Common myeloid progenitor, CD34-positive (primary cell): ENCODE measurements around the gene MAP4.
A peak's percentile ranks its signal among the peaks of the same experiment; 100 is the strongest.

Source experiments
- CTCF ChIA-PET: fragments of 350-600 bp; sonication (Branson Sonifier 250); formaldehyde crosslinking; loops from one replicate; lab custom pipeline; 2021; ENCODE audit warnings: antibody characterized with exemption; lab: Charles Lee
- POLR2A ChIA-PET: fragments of 350-600 bp; sonication (Branson Sonifier 250); formaldehyde crosslinking; loops from one replicate; lab custom pipeline; 2021; ENCODE audit warnings: antibody characterized with exemption; lab: Charles Lee
- DNase-seq, 3 donors: peaks; one replicate each; pipeline versions ENCODE4 v3.0.0 to v3.0.0-alpha.2; 2013
- H3K27ac ChIP-seq, 2 experiments: 1 replicate in 1 of 2; 2 replicates in 1 of 2; pipeline ENCODE4 v1.7.0; 2013; ENCODE audit warnings: inconsistent platforms in 2 of 2, low read length in 2 of 2, mild to moderate bottlenecking in 2 of 2, low read depth in 1 of 2, moderate library complexity in 1 of 2; ENCODE audit not compliant: severe bottlenecking in 2 of 2, insufficient read depth in 1 of 2, poor library complexity in 1 of 2
- H3K27me3 ChIP-seq, 5 experiments: replicated peaks in 2 of 5; 1 replicate in 3 of 5; 2 replicates in 2 of 5; pipeline versions ENCODE4 v1.6.1 to v1.7.0; 2013; ENCODE audit warnings: low read length in 4 of 5, mild to moderate bottlenecking in 2 of 5, moderate library complexity in 2 of 5, inconsistent platforms in 1 of 5; ENCODE audit not compliant: insufficient read depth in 5 of 5, control insufficient read depth in 4 of 5
- H3K36me3 ChIP-seq, 4 experiments: 1 replicate in 2 of 4; 2 replicates in 2 of 4; pipeline versions ENCODE4 v1.6.1 to v1.7.0; 2013; ENCODE audit warnings: low read length in 3 of 4, control low read depth in 1 of 4, mild to moderate bottlenecking in 1 of 4; ENCODE audit not compliant: control insufficient read depth in 4 of 4, insufficient read depth in 4 of 4
- H3K4me1 ChIP-seq, 4 experiments: 1 replicate in 3 of 4; 2 replicates in 1 of 4; pipeline versions ENCODE4 v1.6.1 to v1.7.1; 2013; ENCODE audit warnings: low read length in 3 of 4, mild to moderate bottlenecking in 3 of 4, control low read depth in 1 of 4, inconsistent platforms in 1 of 4, moderate library complexity in 1 of 4; ENCODE audit not compliant: control insufficient read depth in 4 of 4, insufficient read depth in 4 of 4; ENCODE audit errors: control extremely low read depth in 1 of 4
- H3K4me3 ChIP-seq, 7 experiments: 1 replicate in 4 of 7; 2 replicates in 3 of 7; pipeline versions ENCODE4 v1.5.1 to v1.7.0; 2013; ENCODE audit warnings: mild to moderate bottlenecking in 7 of 7, low read length in 6 of 7, moderate library complexity in 6 of 7, inconsistent platforms in 2 of 7, low read depth in 2 of 7, control low read depth in 1 of 7; ENCODE audit not compliant: insufficient read depth in 4 of 7, control insufficient read depth in 1 of 7; ENCODE audit errors: extremely low read depth in 1 of 7
- H3K9me3 ChIP-seq, 5 experiments: 1 replicate in 4 of 5; 2 replicates in 1 of 5; pipeline versions ENCODE4 v1.6.1 to v1.7.1; 2013; ENCODE audit warnings: low read length in 4 of 5, mild to moderate bottlenecking in 2 of 5, inconsistent platforms in 1 of 5, low read depth in 1 of 5, moderate library complexity in 1 of 5; ENCODE audit not compliant: control insufficient read depth in 4 of 5, insufficient read depth in 2 of 5; ENCODE audit errors: control extremely low read depth in 1 of 5
- WGBS: methylation state at CpG from one replicate; pipeline ENCODE4 v1.1.5; 2013; ENCODE audit not compliant: insufficient coverage; 5-methylcytosine and 5-hydroxymethylcytosine counted together

MAP4 gene

DNA sequence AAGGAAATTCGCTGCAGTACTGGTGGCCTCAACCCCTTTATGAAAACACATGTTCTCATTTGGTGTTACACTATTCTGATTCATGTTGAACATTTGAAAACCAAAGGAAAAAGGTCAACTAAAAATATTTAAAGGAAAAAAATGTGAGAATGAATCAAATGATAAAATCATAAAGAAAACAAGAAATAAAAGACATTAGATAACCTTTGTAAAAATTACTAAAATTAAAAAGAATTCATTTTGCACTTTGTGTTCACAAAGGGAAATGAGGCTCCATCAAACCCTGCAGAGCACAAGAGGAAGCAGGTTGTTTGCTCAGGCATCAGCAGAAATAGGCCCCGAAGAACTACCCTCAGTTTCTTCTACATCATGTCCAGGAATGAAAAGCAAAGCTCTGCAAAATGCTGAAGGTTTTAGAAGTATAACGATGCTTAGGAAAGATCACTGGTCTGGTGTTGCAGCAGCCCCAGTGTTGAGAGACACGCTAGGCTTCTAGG is 41.2 kb downstream of the MAP4 start:
- Histone ChIP-seq H3K36me3 (peaks cover 0 to 5% (median 0%) of the 10 kb centered on the region in 4 experiments), H3K27ac (no peak overlapping the region), H3K4me1 (peaks cover 0 to 8% (median 0%) of the 10 kb centered on the region in 4 experiments), H3K4me3 (no peak overlapping the region), H3K9me3 (no peaks in the 10 kb centered on the region), H3K27me3 (no peaks in the 10 kb centered on the region)
- CTCF ChIA-PET: interaction anchor here (0.6 to 1.6 kb wide), 4 partner anchors 15 to 150 kb away, joined by 3 read pairs; no protein-coding TSS in a partner anchor
- POLR2A ChIA-PET: interaction anchor here (0.6 kb wide), 1 partner anchor 48 kb away, joined by 4 read pairs; no protein-coding TSS in a partner anchor
- DNase-seq: no peak
- WGBS: 26% methylated on average over 2 of the region's 4 CpGs

DNA sequence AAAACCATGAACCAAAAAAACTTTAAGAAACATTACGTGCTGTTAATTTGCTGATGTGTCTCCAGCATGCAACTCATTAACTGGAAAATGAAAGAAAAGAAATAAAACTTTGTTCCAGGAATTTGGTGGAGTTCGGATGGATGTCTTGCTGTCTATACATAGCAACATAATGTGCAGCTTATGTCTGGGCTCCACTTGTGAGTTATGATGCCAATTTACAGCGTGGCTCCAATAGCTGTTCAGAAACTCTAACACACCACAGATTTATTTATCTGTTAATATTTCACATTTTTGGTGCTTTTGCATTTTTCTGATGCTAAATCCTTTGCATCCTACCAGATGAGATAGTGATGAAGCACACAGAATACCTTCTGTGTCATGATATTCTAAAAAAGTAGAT is 45.1 kb downstream of the MAP4 start:
- H3K9me3 ChIP-seq: no peaks in the 10 kb centered on the region
- H3K27ac ChIP-seq: no peak overlapping the region
- H3K36me3 ChIP-seq: peaks cover 0 to 2% (median 0%) of the 10 kb centered on the region in 4 experiments
- POLR2A ChIA-PET: no interaction called here
- WGBS: no CpG with 5 or more reads among the region's 3 CpGs
- no peak for DNase-seq
- CTCF ChIA-PET: interaction anchor here (1.1 to 1.6 kb wide), 2 partner anchors 18 to 122 kb away, joined by 3 to 5 read pairs; no protein-coding TSS in a partner anchor
- H3K4me1 ChIP-seq: peaks cover 0 to 5% (median 0%) of the 10 kb centered on the region in 4 experiments
- H3K27me3 ChIP-seq: no peaks in the 10 kb centered on the region
- H3K4me3 ChIP-seq: no peak overlapping the region

DNA sequence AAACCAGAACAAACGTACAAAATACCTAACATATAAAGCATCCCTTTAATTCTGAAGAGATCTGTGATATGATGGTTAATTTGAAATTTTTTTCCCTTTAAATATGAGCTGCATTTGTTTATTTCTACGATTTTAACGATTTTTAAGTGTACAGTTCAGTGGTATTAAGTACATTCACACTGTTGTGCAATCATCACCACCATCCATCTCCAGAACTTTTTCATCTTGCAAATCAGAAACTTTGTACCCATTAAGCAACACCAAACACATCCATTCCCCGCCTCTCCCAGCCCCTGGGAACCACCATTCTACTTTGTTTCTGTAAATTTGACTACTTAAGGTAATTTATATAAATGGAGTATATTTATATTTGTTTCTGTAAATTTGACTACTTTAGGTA is 51.5 kb downstream of the MAP4 start:
- Histone ChIP-seq H3K36me3 (no peaks in the 10 kb centered on the region), H3K4me1 (peaks cover 0 to 11% (median 5%) of the 10 kb centered on the region in 4 experiments), H3K27ac (no peak overlapping the region), H3K9me3 (no peaks in the 10 kb centered on the region), H3K27me3 (no peaks in the 10 kb centered on the region), H3K4me3 (no peak overlapping the region)
- DNase-seq: no peak
- CTCF ChIA-PET: no interaction called here
- POLR2A ChIA-PET: no interaction called here
- no CpG with 5 or more reads among the region's 4 CpGs for WGBS

DNA sequence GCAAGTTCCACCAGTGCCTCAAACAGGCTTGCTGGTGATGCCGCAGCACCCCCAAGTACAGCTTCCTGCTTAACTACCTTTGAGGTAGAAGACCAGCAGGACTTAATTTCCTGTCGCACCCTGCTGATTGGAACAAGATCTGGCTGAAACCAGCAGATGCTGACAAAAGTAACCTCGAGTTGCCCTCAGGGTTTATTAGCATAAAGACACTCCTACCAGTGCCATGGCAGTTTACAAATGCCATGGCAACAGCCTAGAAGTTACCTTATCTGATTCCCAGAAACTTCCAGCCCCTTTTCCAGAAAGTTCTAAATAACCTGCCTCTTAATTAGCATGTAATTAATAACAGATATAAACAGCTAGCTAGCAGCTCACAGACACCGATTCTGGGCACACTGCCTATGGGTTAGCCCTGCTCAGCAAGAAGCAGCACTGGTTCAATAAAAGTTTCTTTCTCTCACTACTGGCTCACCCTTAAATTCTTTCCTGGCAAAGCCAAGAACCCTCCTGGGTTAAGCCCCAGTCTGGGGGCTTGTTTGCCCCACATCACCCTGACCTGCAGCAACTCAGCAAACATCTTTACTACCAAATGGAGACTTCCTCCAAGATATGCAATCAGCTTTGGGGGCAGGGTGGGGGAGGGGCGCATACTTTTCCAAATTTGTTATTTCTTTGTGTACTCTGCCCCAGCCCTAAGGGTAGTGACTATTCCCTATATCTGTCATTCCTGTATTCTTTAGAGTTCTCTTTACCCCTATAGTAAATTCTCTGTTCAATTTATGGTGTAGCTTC is 54.2 kb downstream of the MAP4 start:
- peaks cover 0 to 11% (median 5%) of the 10 kb centered on the region in 4 experiments for H3K4me1 ChIP-seq
- ChIA-PET POLR2A (no interaction called here), CTCF (interaction anchor here (0.6 to 1.4 kb wide), 2 partner anchors 17 to 27 kb away, joined by 3 to 4 read pairs; no protein-coding TSS in a partner anchor)
- WGBS: 38% methylated on average over 3 of the region's 5 CpGs
- DNase-seq: peak in 2 of 3 donors; percentile 13 to 45
- no peak overlapping the region for H3K27ac ChIP-seq
- H3K9me3 ChIP-seq: no peaks in the 10 kb centered on the region
- no peaks in the 10 kb centered on the region for H3K27me3 ChIP-seq
- no peak overlapping the region for H3K4me3 ChIP-seq
- no peaks in the 10 kb centered on the region for H3K36me3 ChIP-seq

DNA sequence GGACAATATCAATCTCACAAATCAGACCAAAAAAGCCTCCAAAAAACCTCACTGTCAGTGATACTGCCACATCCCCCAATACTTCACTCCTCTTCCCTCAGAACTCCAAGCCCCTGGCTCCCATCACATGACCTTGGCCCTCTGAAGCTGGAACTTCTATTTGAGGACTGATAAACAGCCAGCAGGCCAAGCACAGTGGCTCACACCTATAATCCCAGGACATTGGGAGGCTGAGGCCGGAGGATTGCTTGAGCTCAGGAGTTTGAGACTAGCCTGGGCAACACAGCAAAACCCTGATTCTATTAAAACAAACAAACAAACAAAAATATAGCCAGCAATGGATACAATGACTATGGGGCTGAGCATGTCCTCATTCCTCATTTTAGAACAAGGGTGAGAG is 55.2 kb downstream of the MAP4 start:
- Histone ChIP-seq H3K9me3 (no peaks in the 10 kb centered on the region), H3K4me1 (peaks cover 0 to 11% (median 5%) of the 10 kb centered on the region in 4 experiments), H3K27me3 (no peaks in the 10 kb centered on the region), H3K4me3 (no peak overlapping the region), H3K36me3 (peaks cover 0 to 2% (median 0%) of the 10 kb centered on the region in 4 experiments), H3K27ac (no peak overlapping the region)
- 100% methylated on average over 1 of the region's 1 CpG for WGBS
- no peak for DNase-seq
- POLR2A ChIA-PET: no interaction called here
- CTCF ChIA-PET: interaction anchor here (0.6 to 1.4 kb wide), 3 partner anchors 16 to 144 kb away, joined by 3 to 4 read pairs (median 4); no protein-coding TSS in a partner anchor

DNA sequence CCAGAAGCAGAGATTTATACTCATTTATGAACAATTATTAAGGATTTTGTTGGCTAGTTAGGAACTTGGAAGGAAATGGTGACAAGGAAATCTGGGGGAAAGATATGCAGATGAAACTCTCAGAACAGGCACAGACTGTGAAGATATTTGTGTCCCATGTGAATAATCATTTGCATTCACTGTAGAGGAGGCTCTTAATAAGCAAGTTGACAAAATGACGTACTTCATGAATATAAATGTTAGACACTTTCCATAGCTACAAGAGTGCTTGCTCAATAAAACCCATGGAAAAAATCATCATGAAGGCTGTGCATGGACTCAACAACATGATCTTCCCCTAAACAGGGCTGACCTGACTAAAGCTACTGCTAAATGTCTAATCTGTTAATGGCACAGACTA is 59.7 kb downstream of the MAP4 start:
- H3K4me3 ChIP-seq: no peak overlapping the region
- H3K27ac ChIP-seq: no peak overlapping the region
- peaks cover 0 to 2% (median under 1%) of the 10 kb centered on the region in 4 experiments for H3K4me1 ChIP-seq
- ChIA-PET CTCF (interaction anchor here (0.7 kb wide), 1 partner anchor 36 kb away, joined by 3 read pairs; no protein-coding TSS in a partner anchor), POLR2A (interaction anchor here (0.6 kb wide), 1 partner anchor 486 kb away, joined by 3 read pairs; no protein-coding TSS in a partner anchor)
- H3K9me3 ChIP-seq: no peaks in the 10 kb centered on the region
- no peaks in the 10 kb centered on the region for H3K27me3 ChIP-seq
- DNase-seq: no peak
- 100% methylated on average over 1 of the region's 1 CpG for WGBS
- peaks cover 0 to 3% (median 0%) of the 10 kb centered on the region in 4 experiments for H3K36me3 ChIP-seq

DNA sequence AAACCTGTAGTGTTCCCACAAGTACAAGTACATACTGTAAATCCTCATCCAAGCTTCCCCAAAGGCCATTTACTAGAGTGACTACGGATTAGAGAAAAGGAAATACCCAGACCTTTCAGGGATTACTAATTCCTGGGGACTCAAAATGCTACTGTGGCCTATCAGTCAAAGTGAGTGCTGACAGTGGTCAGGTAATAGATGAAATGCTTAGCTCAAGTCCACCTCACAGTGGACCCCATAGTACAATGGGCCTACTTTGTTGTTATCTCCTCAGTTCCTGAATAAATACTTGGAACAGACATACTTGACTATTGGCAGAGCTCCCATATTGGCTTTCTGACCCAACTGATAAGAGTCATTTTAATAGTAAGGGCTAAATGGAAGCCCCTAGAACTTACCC is 61.6 kb downstream of the MAP4 start:
- WGBS: 100% methylated on average over 1 of the region's 1 CpG
- Histone ChIP-seq H3K36me3 (peaks cover 0 to 3% (median 0%) of the 10 kb centered on the region in 4 experiments), H3K27ac (no peak overlapping the region), H3K4me1 (no peaks in the 10 kb centered on the region), H3K4me3 (no peak overlapping the region), H3K9me3 (no peaks in the 10 kb centered on the region), H3K27me3 (no peaks in the 10 kb centered on the region)
- ChIA-PET POLR2A (no interaction called here), CTCF (no interaction called here)
- DNase-seq: no peak
